GM21717 (cell line): Measurements from ENCODE around the gene ASTN2.

Source experiments
- ATAC-seq: cut with Tn5 transposase; IDR thresholded peaks from one replicate; pipeline ENCODE4 v1.9.1; 2021; ENCODE audit warnings: mild to moderate bottlenecking, moderate library complexity; ENCODE audit not compliant: unreplicated experiment

The ASTN2 gene

GRCh38 chr9:117304549-117304948 is 110.3 kb downstream of the ASTN2 start:
- ATAC-seq: no peak

- ATAC-seq: no peak
Measured at GRCh38 chr9:117303643-117304230, 111.1 kb downstream of the ASTN2 start.

GRCh38 chr9:117302487-117302886 is 112.4 kb downstream of the ASTN2 start:
- no peak for ATAC-seq

- ATAC-seq: no peak
Measured at GRCh38 chr9:117300371-117301110, 114.3 kb downstream of the ASTN2 start.

- ATAC-seq: no peak
Measured at GRCh38 chr9:117296453-117296852, 118.4 kb downstream of the ASTN2 start.

GRCh38 chr9:117293206-117294114 is 121.4 kb downstream of the ASTN2 start:
- ATAC-seq: no peak

GRCh38 chr9:117290856-117291622 is 123.8 kb downstream of the ASTN2 start:
- ATAC-seq: no peak

- ATAC-seq: no peak
Measured at GRCh38 chr9:117290306-117290840, 124.5 kb downstream of the ASTN2 start.

- ATAC-seq: no peak
Measured at GRCh38 chr9:117286245-117286644, 128.6 kb downstream of the ASTN2 start.

- ATAC-seq: no peak
Measured at GRCh38 chr9:117284414-117284813, 130.4 kb downstream of the ASTN2 start.

GRCh38 chr9:117282541-117282940 is 132.3 kb downstream of the ASTN2 start:
- no peak for ATAC-seq

GRCh38 chr9:117278471-117279035 is 136.3 kb downstream of the ASTN2 start:
- ATAC-seq: no peak

- no peak for ATAC-seq
Measured at GRCh38 chr9:117278020-117278419, 136.8 kb downstream of the ASTN2 start.

- ATAC-seq: no peak
Measured at GRCh38 chr9:117276444-117276843, 138.4 kb downstream of the ASTN2 start.

GRCh38 chr9:117273612-117274011 is 141.2 kb downstream of the ASTN2 start:
- no peak for ATAC-seq

- ATAC-seq: no peak
Measured at GRCh38 chr9:117268847-117269446, 145.9 kb downstream of the ASTN2 start.

- no peak for ATAC-seq
Measured at GRCh38 chr9:117266855-117267497, 147.9 kb downstream of the ASTN2 start.

GRCh38 chr9:117265253-117265652 is 149.6 kb downstream of the ASTN2 start:
- ATAC-seq: no peak

GRCh38 chr9:117258184-117258866 is 156.5 kb downstream of the ASTN2 start:
- no peak for ATAC-seq
